IMR-90 (cell line): Measurements from ENCODE around the gene TECPR2. TPM values are rescaled to one million over a fixed set of nuclear protein-coding genes. Genes with fewer than 3 reads are reported as not detected.

ENCODE experiments used
- ATAC-seq: fragments of 200-7000 bp; cut with Tn5 transposase; 2 replicates; pipeline ENCODE4 v1.9.1; 2020; ENCODE audit warnings: low read depth, mild to moderate bottlenecking, moderate library complexity
- BruUV-seq: library from RNA; stranded (reverse); fragments of 400-500 nt; replicated peaks from 2 replicates; lab custom pipeline; 2021; lab: Mats Ljungman, UMichigan
- CTCF ChIA-PET: fragments of 300-600 bp; formaldehyde crosslinking; extraction: SDS; loops from one replicate; lab custom pipeline; 2021; ENCODE audit warnings: antibody characterized with exemption; lab: Yijun Ruan, JAX
- POLR2A ChIA-PET: fragments of 300-600 bp; sonication (Branson Sonifier 250); formaldehyde crosslinking; loops from one replicate; lab custom pipeline; 2022; ENCODE audit warnings: antibody characterized with exemption; ENCODE audit not compliant: unreplicated experiment; lab: Charles Lee
- DNase-seq: peaks from one replicate; pipeline ENCODE4 v3.0.0; 2013
- H2AFZ ChIP-seq: replicated peaks from 2 replicates; pipeline ENCODE3; 2013; ENCODE audit warnings: low read length, mild to moderate bottlenecking; ENCODE audit not compliant: poor library complexity
- H2AK5ac ChIP-seq: 2 replicates; pipeline ENCODE4 v1.6.1; 2013; ENCODE audit warnings: low read depth, low read length, inconsistent platforms
- H2AK9ac ChIP-seq: replicated peaks from 2 replicates; pipeline ENCODE3; 2013; ENCODE audit warnings: mild to moderate bottlenecking, low read depth, low read length, moderate library complexity; ENCODE audit not compliant: poor library complexity
- H2BK120ac ChIP-seq: 2 replicates; pipeline ENCODE4 v1.6.1; 2013; ENCODE audit warnings: low read depth, low read length, inconsistent platforms
- H2BK15ac ChIP-seq: 3 replicates; pipeline ENCODE4 v1.6.1; 2013; ENCODE audit warnings: low read depth, low read length, inconsistent platforms
- H2BK20ac ChIP-seq: 2 replicates; pipeline ENCODE4 v1.6.1; 2013; ENCODE audit warnings: low read depth, mild to moderate bottlenecking, inconsistent platforms, low read length, moderate library complexity
- H2BK5ac ChIP-seq: 2 replicates; pipeline ENCODE4 v1.6.1; 2013; ENCODE audit warnings: mild to moderate bottlenecking, low read depth, low read length, inconsistent platforms; ENCODE audit not compliant: poor library complexity, severe bottlenecking
- H3K14ac ChIP-seq: replicated peaks from 2 replicates; pipeline ENCODE4 v1.6.1; 2013; ENCODE audit warnings: low read depth, low read length, inconsistent platforms
- H3K18ac ChIP-seq: 2 replicates; pipeline ENCODE4 v1.6.1; 2013; ENCODE audit warnings: low read depth, low read length, control low read depth
- H3K23ac ChIP-seq: 2 replicates; pipeline ENCODE4 v1.6.1; 2013; ENCODE audit warnings: low read depth, low read length, inconsistent platforms
- H3K27ac ChIP-seq: 2 replicates; pipeline ENCODE4 v1.5.1; 2013; ENCODE audit warnings: mild to moderate bottlenecking, control low read depth, low read length; ENCODE audit not compliant: insufficient read depth
- H3K27me3 ChIP-seq: 2 replicates; pipeline ENCODE4 v1.6.1; 2013; ENCODE audit warnings: low read length; ENCODE audit not compliant: control insufficient read depth, insufficient read depth
- H3K36me3 ChIP-seq: 2 replicates; pipeline ENCODE4 v1.6.1; 2013; ENCODE audit warnings: low read length, mixed read lengths; ENCODE audit not compliant: control insufficient read depth, insufficient read depth
- H3K4ac ChIP-seq: 2 replicates; pipeline ENCODE4 v1.6.1; 2013; ENCODE audit warnings: low read depth, low read length, inconsistent platforms
- H3K4me1 ChIP-seq: 2 replicates; pipeline ENCODE4 v1.6.1; 2013; ENCODE audit warnings: low read length, mixed read lengths; ENCODE audit not compliant: control insufficient read depth, insufficient read depth
- H3K4me2 ChIP-seq: 2 replicates; pipeline ENCODE4 v1.6.1; 2013; ENCODE audit warnings: low read depth, mild to moderate bottlenecking, control low read depth, low read length, moderate library complexity
- H3K4me3 ChIP-seq: 2 replicates; pipeline ENCODE4 v1.5.1; 2013; ENCODE audit warnings: low read depth, mild to moderate bottlenecking, control low read depth, low read length, moderate library complexity; ENCODE audit not compliant: insufficient read depth
- H3K56ac ChIP-seq: 2 replicates; pipeline ENCODE4 v1.6.1; 2013; ENCODE audit warnings: low read length, inconsistent platforms; ENCODE audit not compliant: insufficient read depth; ENCODE audit errors: extremely low read depth
- H3K79me1 ChIP-seq, 2 experiments: 2 replicates each; pipeline ENCODE4 v1.6.1; 2013; ENCODE audit warnings: low read length in 2 of 2, inconsistent platforms in 1 of 2, low read depth in 1 of 2
- H3K9ac ChIP-seq: 2 replicates; pipeline ENCODE4 v1.6.1; 2013; ENCODE audit warnings: low read depth, low read length, control low read depth
- H3K9me1 ChIP-seq: 2 replicates; pipeline ENCODE4 v1.6.1; 2013; ENCODE audit warnings: low read length, inconsistent platforms; ENCODE audit not compliant: insufficient read depth
- H3K9me3 ChIP-seq: 2 replicates; pipeline ENCODE4 v1.6.1; 2013; ENCODE audit warnings: low read length; ENCODE audit not compliant: control insufficient read depth, insufficient read depth
- H4K20me1 ChIP-seq: 2 replicates; pipeline ENCODE4 v1.6.1; 2013; ENCODE audit warnings: low read length, inconsistent platforms; ENCODE audit not compliant: insufficient read depth
- H4K5ac ChIP-seq: 2 replicates; pipeline ENCODE4 v1.6.1; 2013; ENCODE audit warnings: mild to moderate bottlenecking, low read depth, low read length, control low read depth
- H4K8ac ChIP-seq, 2 experiments: 2 replicates each; pipeline ENCODE4 v1.6.1; 2013; ENCODE audit warnings: low read depth in 2 of 2, low read length in 2 of 2, control low read depth in 1 of 2, inconsistent platforms in 1 of 2
- H4K91ac ChIP-seq: 2 replicates; pipeline ENCODE4 v1.6.1; 2013; ENCODE audit warnings: low read depth, low read length, inconsistent platforms; ENCODE audit not compliant: insufficient read depth
- FOS ChIP-seq: fragments of 150-350 bp; IDR thresholded peaks from 2 replicates; pipeline ENCODE4 v1.6.1; 2016; ENCODE audit warnings: low read depth, low read length
- MAFK ChIP-seq: IDR thresholded peaks from 2 replicates; pipeline ENCODE4 v1.6.1; 2012; ENCODE audit warnings: low read depth, low read length, improper control_type of control experiment
- RFX5 ChIP-seq: IDR thresholded peaks from 2 replicates; pipeline ENCODE4 v1.8.0; 2012; ENCODE audit warnings: low read depth, mild to moderate bottlenecking, low read length, moderate library complexity
- dilution Hi-C: fragments of 300-500 bp; cut with HindIII; formaldehyde crosslinking; loops from one replicate; pipeline ENCODE4 v1.14.3; 2018; ENCODE audit warnings: low sequenced_read_pairs; ENCODE audit not compliant: unreplicated experiment
- in situ Hi-C: fragments of 300-500 bp; cut with MboI; formaldehyde crosslinking; loops from 3 replicates; pipeline ENCODE4 v1.14.3; 2019; ENCODE audit warnings: low sequenced_read_pairs, inconsistent platforms, mixed read lengths
- intact Hi-C: fragments of 100-400 bp; cut with micrococcal nuclease; formaldehyde crosslinking; loops from 2 replicates; pipeline ENCODE4 v1.10.0; 2022
- polyA plus RNA-seq, 3 experiments: library from polyadenylated mRNA; depleted of rRNA; stranded (reverse); fragments of >200 nt; gene quantifications; 2 replicates each; pipeline ENCODE4 v1.2.3, GENCODE V29; 2012; ENCODE audit warnings: low replicate concordance in 1 of 3
- total RNA-seq: library from RNA; depleted of rRNA; stranded (reverse); fragments of >200 nt; gene quantifications from 2 replicates; pipeline ENCODE4 v1.2.3, GENCODE V29; 2012

The TECPR2 gene
- total and polyA plus RNA-seq, 2 of the 4 experiments (the other 2 are of a cell fraction) = 9.5 to 11.7 TPM

DNA sequence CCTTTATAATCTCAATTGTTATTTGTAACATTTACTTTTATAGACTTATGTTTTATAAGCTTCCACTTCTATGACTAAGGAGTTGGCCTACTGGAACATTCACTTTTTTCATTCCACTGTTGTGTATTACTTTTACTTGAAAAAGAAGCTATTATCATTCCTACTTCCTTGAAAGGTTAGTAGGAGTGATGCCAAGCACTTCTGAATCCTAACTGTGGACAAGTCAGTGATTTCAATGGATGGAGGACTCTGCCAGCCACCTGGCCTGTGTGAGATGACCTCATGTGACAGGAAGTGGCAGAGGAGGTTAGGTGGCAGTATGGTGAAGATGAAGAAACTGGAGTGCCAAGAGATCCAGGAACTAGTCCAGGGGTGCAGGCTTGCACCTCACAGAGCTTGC is 46.0 kb downstream of the TECPR2 start:
- Histone ChIP-seq H3K27me3 (no peaks in the 10 kb centered on the region), H3K18ac (no peak overlapping the region), H3K27ac (no peak overlapping the region), H3K9me3 (no peaks in the 10 kb centered on the region), H3K14ac (no peak overlapping the region), H2BK5ac (no peak overlapping the region), H3K56ac (no peak overlapping the region), H3K79me1 (no peaks in the 10 kb centered on the region), H3K23ac (no peak overlapping the region), H3K9me1 (0 out of 2 replicates have a peak, but pooled peaks cover 4% of the 10 kb centered on the region), H2BK20ac (no peak overlapping the region), H3K4me1 (no peaks in the 10 kb centered on the region), H4K8ac (no peak overlapping the region), H2AFZ (no peak overlapping the region), H3K9ac (no peak overlapping the region), H4K5ac (no peak overlapping the region), H3K36me3 (peaks cover 5% of the 10 kb centered on the region), H2BK120ac (no peak overlapping the region), H3K4me3 (no peak overlapping the region), H2BK15ac (no peak overlapping the region), H3K4me2 (no peak overlapping the region), H4K20me1 (no peaks in the 10 kb centered on the region), H3K4ac (no peak overlapping the region), H4K91ac (no peak overlapping the region), H2AK5ac (no peak overlapping the region), H2AK9ac (no peak overlapping the region)
- ChIA-PET CTCF (interaction anchor here (0.5 kb wide), 1 partner anchor 303 kb away, joined by 4 read pairs; no protein-coding TSS in a partner anchor), POLR2A (no interaction called here)
- in situ Hi-C loops (no loop called here), intact Hi-C loops (no loop called here), dilution Hi-C loops (no loop called here)
- BruUV-seq = no TSS peak
- no peak for ATAC-seq
- DNase-seq = peak; percentile 7
- TF ChIP-seq MAFK (no peak), FOS (no peak), RFX5 (no peak)
